NCI-H748 treated with DMSO at 0.1 percent for 48 hours (cell line): ENCODE data around the gene SNRPD2.
"Not testable (repeated sequence)": the region's sequence is repeated elsewhere in the genome, so short reads cannot be mapped to it uniquely, and the experiment has no call there.

Experiments
- DNase-seq: peaks from one replicate; lab custom pipeline; 2025; lab: John Stamatoyannopoulos, UW

SNRPD2 gene

GRCh38 chr19:45691516-45692186, at the start of gene SNRPD2:
TSS of gene SNRPD2 (minus strand) at chr19:45691953. CDS start at chr19:45691888, 65 bp downstream.
- DNase-seq, result peak; percentile 95

GRCh38 chr19:45739498-45740439, 48.0 kb upstream of the SNRPD2 start:
- DNase-seq, result no peak

- no peak for DNase-seq
Measured at GRCh38 chr19:45733160-45733810, 41.5 kb upstream of the SNRPD2 start, which contains the start of gene MEIOSIN. TSS of gene MEIOSIN (plus strand) at chr19:45733439. CDS start at chr19:45735377, 1,938 bp downstream.

- peak; percentile 99 for DNase-seq
Measured at GRCh38 chr19:45730368-45731288, 38.9 kb upstream of the SNRPD2 start, which contains the start of gene FBXO46. TSS of gene FBXO46 (minus strand) at chr19:45730896. CDS start at chr19:45713495, 17,401 bp downstream.

GRCh38 chr19:45729800-45730290, 38.1 kb upstream of the SNRPD2 start:
- DNase-seq, result no peak

- DNase-seq, result not testable (repeated sequence)
Measured at GRCh38 chr19:45728683-45729082, 36.9 kb upstream of the SNRPD2 start.

- DNase-seq, result not testable (repeated sequence)
Measured at GRCh38 chr19:45720065-45720464, 28.3 kb upstream of the SNRPD2 start.

- no peak for DNase-seq
Measured at GRCh38 chr19:45717983-45718650, 26.4 kb upstream of the SNRPD2 start.

GRCh38 chr19:45717131-45717982, 25.6 kb upstream of the SNRPD2 start:
- DNase-seq, result peak; percentile 99

- peak; percentile 27 for DNase-seq
Measured at GRCh38 chr19:45716359-45717130, 24.8 kb upstream of the SNRPD2 start.

- DNase-seq, result no peak
Measured at GRCh38 chr19:45715139-45715538, 23.4 kb upstream of the SNRPD2 start.

GRCh38 chr19:45713141-45713540, 21.4 kb upstream of the SNRPD2 start:
- DNase-seq, result no peak

GRCh38 chr19:45712699-45713067, 20.9 kb upstream of the SNRPD2 start:
- no peak for DNase-seq

- no peak for DNase-seq
Measured at GRCh38 chr19:45711851-45712698, 20.3 kb upstream of the SNRPD2 start.

- DNase-seq, result no peak
Measured at GRCh38 chr19:45710356-45711130, 18.8 kb upstream of the SNRPD2 start.

GRCh38 chr19:45705710-45706415, 14.1 kb upstream of the SNRPD2 start:
- no peak for DNase-seq
